Hepatocyte (in vitro differentiated cells): Measurements from ENCODE around the gene BLOC1S1.

ENCODE experiments used
- EZH2 ChIP-seq: fragments of 200-600 bp; sonication (generic); IDR thresholded peaks from 2 replicates; pipeline ENCODE4 v1.6.1; 2016; ENCODE audit warnings: antibody characterized with exemption, mild to moderate bottlenecking, borderline replicate concordance
- EZH2phosphoT487 ChIP-seq: fragments of 200-600 bp; sonication (generic); IDR thresholded peaks from one replicate; pipeline ENCODE4 v1.6.1; 2018; ENCODE audit warnings: antibody characterized with exemption, mild to moderate bottlenecking, low read depth, moderate library complexity; ENCODE audit not compliant: unreplicated experiment, severe bottlenecking
- TF ChIP-seq, protein P1 (sequence below): fragments of 200-600 bp; sonication (generic); IDR thresholded peaks from 2 replicates; pipeline ENCODE4 v1.5.1; 2016; ENCODE audit warnings: antibody characterized with exemption, mild to moderate bottlenecking; ENCODE audit not compliant: poor library complexity

- TF ChIP-seq, protein P1, sequence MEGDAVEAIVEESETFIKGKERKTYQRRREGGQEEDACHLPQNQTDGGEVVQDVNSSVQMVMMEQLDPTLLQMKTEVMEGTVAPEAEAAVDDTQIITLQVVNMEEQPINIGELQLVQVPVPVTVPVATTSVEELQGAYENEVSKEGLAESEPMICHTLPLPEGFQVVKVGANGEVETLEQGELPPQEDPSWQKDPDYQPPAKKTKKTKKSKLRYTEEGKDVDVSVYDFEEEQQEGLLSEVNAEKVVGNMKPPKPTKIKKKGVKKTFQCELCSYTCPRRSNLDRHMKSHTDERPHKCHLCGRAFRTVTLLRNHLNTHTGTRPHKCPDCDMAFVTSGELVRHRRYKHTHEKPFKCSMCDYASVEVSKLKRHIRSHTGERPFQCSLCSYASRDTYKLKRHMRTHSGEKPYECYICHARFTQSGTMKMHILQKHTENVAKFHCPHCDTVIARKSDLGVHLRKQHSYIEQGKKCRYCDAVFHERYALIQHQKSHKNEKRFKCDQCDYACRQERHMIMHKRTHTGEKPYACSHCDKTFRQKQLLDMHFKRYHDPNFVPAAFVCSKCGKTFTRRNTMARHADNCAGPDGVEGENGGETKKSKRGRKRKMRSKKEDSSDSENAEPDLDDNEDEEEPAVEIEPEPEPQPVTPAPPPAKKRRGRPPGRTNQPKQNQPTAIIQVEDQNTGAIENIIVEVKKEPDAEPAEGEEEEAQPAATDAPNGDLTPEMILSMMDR: no peak
- TF ChIP-seq EZH2 (no peak), EZH2phosphoT487 (no peak)
Measured at GRCh38 chr12:55745361-55746173, 29.7 kb downstream of the BLOC1S1 start.
